Natural killer cell (primary cell): ENCODE results near the gene SERTAD1. TPM values are rescaled to one million over a fixed set of nuclear protein-coding genes. Genes with fewer than 3 reads are reported as not detected.

Source experiments
- ATAC-seq, 3 donors: fragments of 150-1000 bp in 2 of 3; fragments of 200-7000 bp in 1 of 3; cut with Tn5 transposase; 1 replicate in 1 of 3; 2 replicates in 2 of 3; pipeline ENCODE4 v1.10.0; 2021; ENCODE audit warnings: mild to moderate bottlenecking in 2 of 3, moderate library complexity in 2 of 3
- DNase-seq, 2 donors: peaks; one replicate each; pipeline versions ENCODE4 v3.0.0 to v3.0.0-alpha.2; 2013 to 2021; ENCODE audit warnings: mixed read lengths in 1 of 2
- H3K27ac ChIP-seq: one replicate; pipeline ENCODE4 v1.5.1; 2013; ENCODE audit warnings: mild to moderate bottlenecking, low read length
- H3K27me3 ChIP-seq: one replicate; pipeline ENCODE4 v1.6.1; 2013; ENCODE audit warnings: low read length; ENCODE audit not compliant: control insufficient read depth, insufficient read depth
- H3K36me3 ChIP-seq: one replicate; pipeline ENCODE4 v1.6.1; 2013; ENCODE audit warnings: low read length; ENCODE audit not compliant: control insufficient read depth, insufficient read depth
- H3K4me1 ChIP-seq: one replicate; pipeline ENCODE4 v1.6.1; 2013; ENCODE audit warnings: low read length; ENCODE audit not compliant: control insufficient read depth, insufficient read depth
- H3K4me3 ChIP-seq: one replicate; pipeline ENCODE4 v1.5.1; 2013; ENCODE audit warnings: low read length
- H3K9me3 ChIP-seq: one replicate; pipeline ENCODE4 v1.6.1; 2013; ENCODE audit warnings: low read length; ENCODE audit not compliant: control insufficient read depth, insufficient read depth
- H3K27ac Mint-ChIP-seq, 2 donors: one replicate each; pipeline ENCODE4 v1.8.0; 2022; ENCODE audit warnings: mild to moderate bottlenecking in 2 of 2, mixed read lengths in 2 of 2, moderate library complexity in 1 of 2
- H3K27me3 Mint-ChIP-seq, 2 donors: one replicate each; pipeline ENCODE4 v1.8.0; 2022; ENCODE audit warnings: low read depth in 2 of 2, mixed read lengths in 2 of 2
- H3K36me3 Mint-ChIP-seq: one replicate; pipeline ENCODE4 v1.8.0; 2022; ENCODE audit warnings: mixed read lengths
- H3K4me1 Mint-ChIP-seq, 2 donors: one replicate each; pipeline ENCODE4 v1.8.0; 2022; ENCODE audit warnings: mixed read lengths in 2 of 2
- H3K4me3 Mint-ChIP-seq: one replicate; pipeline ENCODE4 v1.8.0; 2022; ENCODE audit warnings: mild to moderate bottlenecking, moderate library complexity, mixed read lengths
- H3K9me3 Mint-ChIP-seq, 2 donors: one replicate each; pipeline ENCODE4 v1.8.0; 2022; ENCODE audit warnings: mixed read lengths in 2 of 2
- CTCF ChIP-seq: fragments of 200-600 bp; IDR thresholded peaks from one replicate; pipeline ENCODE4 v1.8.0; 2022; ENCODE audit warnings: antibody characterized with exemption
- WGBS: methylation state at CpG from one replicate; pipeline ENCODE4 v1.1.7; 2013; ENCODE audit warnings: missing lambda C conversion rate; ENCODE audit not compliant: insufficient coverage; 5-methylcytosine and 5-hydroxymethylcytosine counted together
- intact Hi-C: fragments of 100-400 bp; cut with micrococcal nuclease; formaldehyde crosslinking; loops from one replicate; pipeline ENCODE4 v1.14.2; 2022
- total RNA-seq, 4 donors: library from RNA; stranded (reverse); fragments of 120-200 nt in 1 of 4; gene quantifications; one replicate each; pipeline versions ENCODE4 v1.2.3 to v1.2.4, GENCODE V29; 2013 to 2022

The SERTAD1 gene
- total RNA-seq, 3 donors from 2014 or later (not counting 1 experiment from before 2014, with no cell fraction given) = 31.2 to 53.5 (median 38.7) TPM

GRCh38 chr19:40423938-40424337, 1.9 kb downstream of the SERTAD1 start:
- TF ChIP-seq CTCF = no peak
- no peaks in the 10 kb centered on the region for H3K27me3 Mint-ChIP-seq
- ATAC-seq (no peak), DNase-seq (no peak)
- peak overlapping the region; percentile 91 to 94 for H3K27ac Mint-ChIP-seq
- H3K27ac ChIP-seq = no peak overlapping the region
- H3K36me3 Mint-ChIP-seq = no peaks in the 10 kb centered on the region
- peaks cover 21 to 36% of the 10 kb centered on the region in 2 donors for H3K4me1 Mint-ChIP-seq
- peak overlapping the region; percentile 64 for H3K4me3 Mint-ChIP-seq
- no peaks in the 10 kb centered on the region for H3K27me3 ChIP-seq
- intact Hi-C loops = loop anchor here (5.0 kb wide), 1 partner anchor 173 kb away; no protein-coding TSS in a partner anchor
- H3K4me3 ChIP-seq = no peak overlapping the region
- H3K36me3 ChIP-seq = peaks cover 10% of the 10 kb centered on the region
- WGBS = 91% methylated on average over 2 of the region's 6 CpGs
- no peaks in the 10 kb centered on the region for H3K9me3 Mint-ChIP-seq
- peaks cover 30% of the 10 kb centered on the region for H3K4me1 ChIP-seq
- H3K9me3 ChIP-seq = no peaks in the 10 kb centered on the region

- H3K9me3 Mint-ChIP-seq = no peaks in the 10 kb centered on the region
- TF ChIP-seq CTCF = no peak
- Histone ChIP-seq H3K9me3 (no peaks in the 10 kb centered on the region), H3K36me3 (peaks cover 10% of the 10 kb centered on the region), H3K4me3 (no peak overlapping the region), H3K27me3 (no peaks in the 10 kb centered on the region), H3K4me1 (peaks cover 30% of the 10 kb centered on the region), H3K27ac (no peak overlapping the region)
- DNase-seq (no peak), ATAC-seq (no peak)
- no peaks in the 10 kb centered on the region for H3K36me3 Mint-ChIP-seq
- H3K4me3 Mint-ChIP-seq = peak overlapping the region; percentile 62
- WGBS = 95% methylated on average over 29 of the region's 31 CpGs
- intact Hi-C loops = loop anchor here (5.0 kb wide), 1 partner anchor 174 kb away; no protein-coding TSS in a partner anchor
- H3K27ac Mint-ChIP-seq = peak overlapping the region; percentile 45 to 82
- peaks cover 27 to 45% of the 10 kb centered on the region in 2 donors for H3K4me1 Mint-ChIP-seq
- no peaks in the 10 kb centered on the region for H3K27me3 Mint-ChIP-seq
These were observed 2.8 kb downstream of the SERTAD1 start for GRCh38 chr19:40422748-40423566.

- Mint-ChIP-seq H3K27me3 (no peaks in the 10 kb centered on the region), H3K27ac (peak overlapping the region; percentile 45 to 82), H3K4me3 (peak overlapping the region; percentile 82), H3K9me3 (no peaks in the 10 kb centered on the region), H3K36me3 (no peaks in the 10 kb centered on the region), H3K4me1 (peaks cover 34 to 53% of the 10 kb centered on the region in 2 donors)
- Histone ChIP-seq H3K36me3 (peaks cover 10% of the 10 kb centered on the region), H3K9me3 (no peaks in the 10 kb centered on the region), H3K27me3 (no peaks in the 10 kb centered on the region), H3K4me1 (peaks cover 37% of the 10 kb centered on the region), H3K4me3 (no peak overlapping the region), H3K27ac (no peak overlapping the region)
- ATAC-seq (no peak), DNase-seq (peak in 1 of 2 donors; percentile 21)
- no peak for TF ChIP-seq CTCF
- 97% methylated on average over 15 of the region's 16 CpGs for WGBS
- intact Hi-C loops = loop anchor here (5.0 kb wide), 1 partner anchor 175 kb away; no protein-coding TSS in a partner anchor
These were observed 3.6 kb downstream of the SERTAD1 start for GRCh38 chr19:40421993-40422747.
